NCI-H2227 (cell line): ENCODE results near the gene EVX1.

Experiments used
- DNase-seq: peaks from one replicate; lab custom pipeline; 2025; ENCODE audit not compliant: unreplicated experiment; lab: John Stamatoyannopoulos, UW

The EVX1 gene

DNA sequence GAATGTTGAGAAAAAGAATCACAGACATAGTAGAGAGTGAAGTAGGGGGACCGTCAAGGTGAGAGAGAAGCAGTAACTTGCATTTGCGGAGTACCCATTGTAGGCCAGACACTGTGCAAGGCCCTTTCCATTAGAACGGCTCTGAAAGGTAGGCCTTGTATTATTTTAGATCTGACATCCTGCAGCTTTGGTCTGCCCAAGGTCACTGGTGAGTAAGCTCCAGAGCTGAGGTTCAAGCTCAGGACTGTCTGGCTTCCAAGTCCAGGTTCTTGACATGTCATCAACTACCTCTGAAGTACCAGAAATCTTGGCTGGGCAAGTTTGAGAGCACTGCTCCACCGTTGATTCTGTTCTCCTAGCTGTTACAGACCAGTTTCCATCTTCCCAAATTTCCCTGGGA is 13.2 kb upstream of the EVX1 start:
- DNase-seq: no peak

DNA sequence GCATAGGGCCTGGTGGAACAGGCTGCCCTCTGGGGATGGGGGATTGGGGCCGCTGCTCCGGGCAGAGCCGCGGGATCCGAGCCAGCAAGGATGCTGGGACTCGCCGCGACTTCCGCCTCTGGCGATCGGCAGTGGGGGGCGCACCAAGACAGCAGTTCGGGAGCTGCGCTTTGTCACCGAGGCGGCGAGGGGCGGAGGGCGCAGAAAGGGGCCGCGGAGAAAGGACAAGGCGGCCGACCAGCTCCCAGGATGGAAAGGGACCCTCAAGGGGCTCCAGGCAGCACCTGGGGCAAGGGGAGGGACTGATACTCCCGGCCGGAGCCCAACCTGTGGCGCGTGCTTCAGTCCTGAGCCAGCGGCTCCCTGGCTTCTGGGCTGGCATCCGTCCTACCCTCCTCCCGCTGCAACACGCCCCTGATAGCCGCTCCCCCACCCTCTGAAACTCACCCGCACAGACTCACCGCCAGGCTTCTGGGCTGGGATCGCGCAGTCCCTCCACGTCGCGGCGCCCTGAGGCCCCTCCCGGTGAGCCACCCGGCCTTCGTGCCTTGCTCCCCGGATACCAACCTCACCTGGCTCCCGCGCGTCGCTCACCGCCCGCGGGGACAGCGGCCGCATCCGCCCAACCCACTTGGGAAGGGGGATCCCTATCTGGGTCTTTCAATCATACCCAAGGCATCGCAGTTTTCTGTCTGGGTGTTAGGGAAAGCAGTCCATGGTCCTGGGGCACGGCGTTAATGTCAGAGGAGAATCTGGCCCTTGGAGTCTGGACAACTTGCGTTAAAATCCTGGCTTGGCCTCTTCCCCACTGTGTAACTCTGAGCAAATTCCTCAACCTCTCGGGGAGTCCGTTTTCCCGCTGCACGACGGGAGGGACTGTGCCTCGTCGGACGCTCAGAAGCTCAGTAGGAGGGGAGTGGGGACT is 7.0 kb upstream of the EVX1 start:
- DNase-seq: peak; percentile 23

DNA sequence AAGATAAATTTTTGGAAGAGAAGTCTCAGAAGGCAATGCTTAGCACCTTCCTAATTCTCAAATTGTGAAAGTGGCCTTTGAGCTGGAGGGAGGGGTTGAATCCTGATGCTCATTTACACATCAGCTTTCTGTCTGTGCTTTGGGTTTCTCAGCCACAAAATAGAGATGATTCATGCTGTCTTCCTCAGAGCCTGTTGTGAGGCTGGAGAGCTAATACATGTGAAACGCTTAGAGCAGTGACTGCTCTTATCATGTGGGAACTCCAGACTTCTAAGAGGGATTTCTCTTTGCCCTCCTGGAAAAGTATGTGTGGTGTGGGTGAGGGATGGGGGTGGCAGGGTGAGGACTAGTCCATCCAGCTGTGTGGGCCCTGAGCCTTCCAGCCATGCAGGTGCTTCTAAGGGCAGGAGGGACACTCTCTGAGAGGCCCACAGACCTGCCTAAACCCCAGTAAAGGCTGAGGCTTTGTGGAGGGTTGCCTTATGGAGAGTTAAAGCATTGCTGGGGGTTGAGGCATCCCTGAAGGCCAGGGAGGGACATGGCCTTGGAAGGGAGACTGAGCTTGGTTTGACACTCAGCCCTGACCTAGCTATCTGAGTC is 4.8 kb upstream of the EVX1 start:
- DNase-seq: no peak

DNA sequence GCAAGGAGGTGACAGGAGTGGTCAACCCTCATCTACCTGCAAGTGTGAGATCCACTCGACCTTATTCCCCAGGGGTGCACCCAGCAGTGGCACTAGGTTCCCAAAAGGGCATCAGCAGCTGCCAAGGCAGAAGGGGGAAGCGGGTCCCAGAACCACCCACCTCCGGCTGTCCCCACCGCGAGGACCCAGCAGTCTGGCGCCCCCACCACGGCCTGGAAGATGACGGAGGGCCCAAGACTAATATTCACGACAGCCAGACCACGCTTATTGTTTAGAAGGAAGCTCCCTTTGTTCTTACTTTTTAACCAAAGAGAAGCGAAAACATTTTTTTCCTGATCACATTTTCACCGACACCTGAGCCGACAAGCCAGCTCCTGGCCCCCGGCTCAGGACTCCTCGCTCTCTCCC is 3.6 kb upstream of the EVX1 start:
- DNase-seq: no peak

DNA sequence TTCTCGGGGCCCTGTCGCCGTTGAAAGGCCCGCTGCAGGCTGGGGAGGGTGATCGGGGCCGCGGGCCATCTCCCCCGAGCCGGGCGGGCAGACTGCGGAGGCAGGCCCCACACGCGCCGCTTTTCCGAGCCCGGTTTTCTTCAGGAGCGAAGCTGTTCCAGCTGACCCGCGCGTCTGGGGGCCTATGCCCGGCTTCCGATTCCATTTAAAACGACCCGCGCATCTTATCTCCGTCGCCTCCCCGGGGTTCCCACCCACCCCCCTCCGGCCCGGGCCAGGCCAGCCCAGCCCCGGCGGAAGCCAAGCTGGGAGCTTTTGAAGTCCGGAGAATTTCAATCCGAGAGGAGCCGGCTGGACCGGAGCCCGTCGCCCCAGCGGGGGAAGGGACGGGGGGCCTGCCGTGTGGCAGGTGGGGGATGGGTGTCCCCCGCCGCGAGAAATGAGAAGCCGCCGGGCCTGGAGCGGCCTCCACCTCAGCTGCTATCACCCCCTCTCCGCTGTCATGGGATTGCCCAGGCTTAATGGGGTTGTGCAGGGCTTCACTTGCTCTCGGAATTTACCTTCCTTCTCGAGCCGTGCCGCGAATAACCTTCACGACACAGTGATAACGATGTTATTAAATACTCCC is 3.1 kb upstream of the EVX1 start:
- peak; percentile 12 for DNase-seq

DNA sequence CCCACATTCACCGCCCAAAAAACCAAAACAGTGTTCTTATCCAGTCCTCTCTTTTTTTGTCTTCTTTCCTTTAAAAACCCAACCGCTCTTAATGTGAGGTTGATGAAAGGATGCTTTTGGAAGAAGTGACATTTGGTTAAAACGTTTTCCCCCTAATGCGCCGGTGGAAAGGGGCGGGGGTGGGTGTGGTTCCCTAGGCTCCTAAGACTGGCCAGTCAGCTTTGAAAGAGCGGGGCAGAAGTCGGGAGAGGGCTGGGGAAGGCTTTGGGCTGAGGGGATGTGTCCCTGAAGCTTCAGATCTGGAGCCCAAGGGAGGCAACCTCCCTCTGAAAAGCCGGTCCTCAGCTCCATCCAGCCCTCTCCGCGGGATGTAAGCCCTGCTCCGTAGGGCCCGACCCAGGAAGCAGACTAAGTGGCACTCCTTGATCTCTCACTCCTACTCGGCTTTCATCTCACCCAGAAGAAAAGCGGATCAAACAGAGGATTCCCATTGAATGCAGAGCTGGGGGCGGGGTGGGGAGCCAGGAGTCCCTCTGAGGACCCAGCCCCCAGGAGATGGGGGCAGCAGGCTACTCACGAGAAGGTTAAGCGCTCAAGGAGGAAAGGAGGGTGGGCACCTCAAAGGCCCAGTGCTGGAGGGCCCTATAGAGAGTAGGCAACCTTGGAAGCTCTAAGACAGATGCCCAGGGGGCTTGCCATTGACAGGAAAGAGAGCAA is 2.4 kb upstream of the EVX1 start:
- no peak for DNase-seq

DNA sequence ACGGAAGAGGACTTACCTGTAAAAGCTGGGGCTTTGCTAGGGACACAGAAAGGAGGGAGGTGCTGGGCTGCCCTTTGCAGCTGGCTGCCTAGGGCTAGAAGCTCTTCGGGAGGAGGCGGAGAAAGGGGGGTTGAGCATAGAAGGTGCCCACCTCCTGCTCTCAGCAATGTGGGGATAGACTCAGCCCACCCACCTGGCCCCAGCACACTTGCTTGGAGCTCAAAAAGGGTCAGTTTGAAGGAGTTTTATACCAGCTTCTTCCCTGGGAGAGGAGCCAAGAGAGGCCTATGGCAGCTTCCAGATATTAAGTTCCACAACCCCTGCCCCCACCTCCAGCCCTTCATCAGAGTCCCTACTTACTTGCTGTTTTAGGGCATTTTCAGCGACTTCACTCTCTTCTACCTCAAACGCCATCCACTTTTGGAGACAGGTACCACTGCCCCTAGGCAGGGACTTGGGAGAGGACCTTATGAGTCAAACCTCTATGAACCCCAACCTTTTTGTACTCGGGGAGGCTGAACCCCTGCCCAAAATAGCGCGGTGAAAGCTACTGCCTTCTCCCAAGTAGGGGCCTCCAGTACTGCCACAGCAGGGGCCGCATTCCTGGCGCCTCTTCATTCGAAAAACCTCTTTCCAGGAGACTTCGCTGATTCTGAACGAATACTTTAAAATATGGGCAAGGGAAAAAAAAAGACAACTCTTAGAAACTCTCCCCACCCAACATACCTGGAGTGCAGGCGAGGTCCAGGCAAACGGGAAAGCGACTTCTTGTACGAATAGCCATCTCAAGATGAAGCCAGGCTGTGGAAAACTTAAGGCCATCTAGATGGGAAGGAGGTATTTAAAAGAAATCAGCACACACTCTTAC is 1.2 kb upstream of the EVX1 start:
- DNase-seq: no peak

DNA sequence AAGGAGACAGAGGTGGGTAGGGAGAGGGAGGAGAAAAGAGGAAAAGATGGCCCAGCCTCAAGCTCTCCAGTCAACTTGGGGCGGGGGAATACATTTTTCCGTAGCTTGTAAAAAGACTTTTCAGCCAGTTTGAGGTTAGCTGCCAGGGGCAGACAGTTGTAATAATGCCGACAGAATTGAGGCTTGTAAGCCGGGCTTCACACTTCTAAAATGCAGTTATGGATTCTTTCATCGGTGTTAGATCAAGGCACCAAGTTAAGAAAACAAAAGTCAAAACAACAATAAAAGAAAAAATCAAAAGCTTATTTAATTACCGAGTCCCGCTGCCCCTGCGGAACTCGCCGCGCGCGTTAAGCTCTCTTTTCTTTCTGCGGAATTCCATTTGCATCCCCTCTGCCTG is 448 bp upstream of the EVX1 start:
- DNase-seq: no peak

DNA sequence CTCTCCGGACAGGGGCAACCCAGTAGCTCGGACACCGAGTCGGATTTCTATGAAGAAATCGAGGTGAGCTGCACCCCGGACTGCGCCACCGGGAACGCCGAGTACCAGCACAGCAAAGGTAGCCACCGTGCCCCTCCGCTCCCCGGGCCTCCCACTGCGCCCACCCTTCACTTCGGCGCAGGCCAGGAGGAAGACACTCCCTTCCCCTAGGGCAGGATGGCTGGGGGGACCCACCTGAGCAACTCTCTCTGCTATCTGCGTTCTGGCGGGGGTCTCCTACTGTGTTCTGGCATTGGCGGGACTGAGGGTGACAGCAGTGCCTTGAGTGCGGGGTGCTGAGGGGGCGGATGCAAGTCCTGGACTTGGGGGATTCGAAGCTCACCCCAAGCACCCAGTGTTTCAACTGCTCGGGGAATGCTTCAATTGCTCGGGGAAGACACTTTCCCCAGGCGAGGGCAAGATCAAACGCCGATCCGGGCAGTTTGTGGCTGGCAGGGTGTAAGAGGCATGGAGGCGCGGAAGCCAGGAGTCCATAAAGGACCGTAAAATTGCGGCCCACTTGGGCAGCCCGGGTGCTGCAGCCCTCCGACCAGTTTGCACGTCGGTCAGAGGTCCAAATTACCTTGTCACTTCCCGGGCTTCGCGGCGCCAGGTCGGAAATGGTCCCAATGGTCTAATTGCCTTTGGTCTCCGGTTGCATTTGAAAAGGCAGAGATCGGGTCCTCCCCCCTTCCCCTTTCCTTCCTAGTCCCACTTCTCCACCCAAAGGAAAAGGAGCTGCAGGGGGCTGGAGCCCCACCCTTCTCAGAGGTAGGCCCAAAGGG is 950 bp downstream of the EVX1 start:
- no peak for DNase-seq

DNA sequence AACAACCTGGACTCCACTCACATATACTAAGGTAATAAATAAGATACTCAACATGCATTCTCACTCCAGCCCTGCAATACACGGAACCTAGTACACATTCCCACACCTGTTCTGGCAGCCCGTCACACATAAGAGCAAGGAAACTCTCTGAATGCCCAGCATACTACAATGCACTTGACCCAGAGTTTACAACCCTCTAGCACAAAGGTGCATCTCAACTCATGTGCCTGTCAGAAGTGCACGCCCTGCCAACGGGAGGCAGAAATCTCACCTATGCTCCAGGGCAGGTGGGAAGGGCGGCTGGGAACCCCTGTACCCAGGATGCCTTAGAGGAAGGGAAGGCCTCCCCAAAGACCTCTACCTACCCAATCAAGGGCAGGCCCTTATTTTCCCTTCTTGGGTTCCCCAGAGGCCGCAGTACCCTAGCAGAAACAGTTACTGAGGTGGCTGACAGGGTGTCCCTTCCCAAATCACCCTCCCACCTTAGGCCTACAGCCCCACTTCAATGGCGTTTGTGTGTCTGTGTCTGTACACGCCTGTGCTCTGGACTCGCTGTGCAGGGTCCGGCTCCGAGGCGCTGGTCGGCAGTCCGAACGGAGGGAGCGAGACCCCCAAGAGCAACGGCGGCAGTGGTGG is 2.0 kb downstream of the EVX1 start:
- DNase-seq: no peak

DNA sequence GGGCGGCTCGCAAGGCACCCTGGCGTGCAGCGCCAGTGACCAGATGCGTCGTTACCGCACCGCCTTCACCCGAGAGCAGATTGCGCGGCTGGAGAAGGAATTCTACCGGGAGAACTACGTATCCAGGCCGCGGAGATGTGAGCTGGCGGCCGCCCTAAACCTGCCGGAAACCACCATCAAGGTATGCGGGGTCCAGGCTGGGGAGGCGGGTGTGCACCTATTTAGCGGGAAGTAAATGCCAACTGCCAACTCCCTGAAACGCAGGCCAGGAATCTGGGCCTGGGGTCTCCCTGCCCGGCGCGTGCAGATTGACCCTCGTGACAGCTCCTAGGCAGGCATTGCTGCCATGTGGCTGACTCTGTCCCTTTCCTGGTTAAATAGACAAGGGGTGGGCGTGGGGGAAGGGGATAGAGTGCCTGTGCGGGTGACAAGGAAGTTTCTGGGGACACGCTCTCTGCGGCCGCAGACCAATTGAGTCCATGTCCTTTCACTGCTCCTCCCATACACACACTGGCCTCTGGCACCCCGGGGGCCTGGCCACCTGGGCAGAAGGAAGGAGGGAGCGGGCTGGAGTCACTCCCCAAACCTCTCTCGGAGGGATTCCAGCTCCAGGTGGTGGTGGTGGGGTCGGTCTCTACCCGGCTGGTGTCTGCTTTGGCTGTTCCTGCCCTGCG is 2.7 kb downstream of the EVX1 start:
- no peak for DNase-seq

DNA sequence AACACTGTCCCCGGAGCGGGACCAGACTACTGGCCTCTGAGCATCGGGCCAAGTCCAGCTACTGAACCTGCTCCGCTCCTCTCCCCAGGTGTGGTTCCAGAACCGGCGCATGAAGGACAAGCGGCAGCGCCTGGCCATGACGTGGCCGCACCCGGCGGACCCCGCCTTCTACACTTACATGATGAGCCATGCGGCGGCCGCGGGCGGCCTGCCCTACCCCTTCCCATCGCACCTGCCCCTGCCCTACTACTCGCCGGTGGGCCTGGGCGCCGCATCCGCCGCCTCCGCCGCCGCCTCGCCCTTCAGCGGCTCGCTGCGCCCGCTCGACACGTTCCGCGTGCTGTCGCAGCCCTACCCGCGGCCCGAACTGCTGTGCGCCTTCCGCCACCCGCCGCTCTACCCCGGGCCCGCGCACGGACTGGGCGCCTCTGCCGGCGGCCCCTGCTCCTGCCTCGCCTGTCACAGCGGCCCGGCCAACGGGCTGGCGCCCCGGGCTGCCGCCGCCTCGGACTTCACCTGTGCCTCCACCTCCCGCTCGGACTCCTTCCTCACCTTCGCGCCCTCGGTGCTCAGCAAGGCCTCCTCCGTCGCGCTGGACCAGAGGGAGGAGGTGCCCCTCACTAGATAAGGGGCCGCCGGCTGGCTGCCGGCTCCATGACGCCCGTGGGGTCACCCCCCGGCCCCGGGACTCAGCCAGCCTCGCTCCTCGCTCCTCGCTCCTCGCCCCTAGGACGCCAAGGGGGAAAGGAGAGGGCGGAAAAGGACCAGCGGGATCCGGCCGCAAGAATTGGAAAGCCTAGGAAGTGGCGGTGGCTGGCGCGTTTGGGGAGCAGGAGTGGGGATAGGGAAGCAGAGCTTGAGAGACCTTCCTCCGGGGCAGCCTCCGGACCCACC is 3.4 kb downstream of the EVX1 start:
- DNase-seq: no peak

DNA sequence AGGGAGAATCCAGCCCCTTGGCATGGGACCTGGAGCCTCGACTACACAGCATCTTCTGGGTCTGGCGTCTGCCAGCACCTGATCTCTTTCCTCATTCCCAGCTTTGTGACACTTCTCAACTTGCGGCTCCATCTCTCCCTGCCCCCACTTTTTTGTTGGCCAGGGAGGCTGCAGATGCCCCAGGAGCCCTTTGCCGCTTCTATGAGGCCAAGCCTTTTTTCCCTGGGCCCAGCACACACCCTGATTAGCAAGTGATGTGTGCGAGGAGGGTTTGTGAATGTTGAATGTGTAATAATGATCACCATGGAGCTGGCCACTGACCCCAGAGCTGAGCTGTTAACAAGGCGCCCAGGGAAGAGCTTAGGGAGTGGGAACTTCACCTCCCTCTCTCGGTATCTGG is 4.4 kb downstream of the EVX1 start:
- no peak for DNase-seq

DNA sequence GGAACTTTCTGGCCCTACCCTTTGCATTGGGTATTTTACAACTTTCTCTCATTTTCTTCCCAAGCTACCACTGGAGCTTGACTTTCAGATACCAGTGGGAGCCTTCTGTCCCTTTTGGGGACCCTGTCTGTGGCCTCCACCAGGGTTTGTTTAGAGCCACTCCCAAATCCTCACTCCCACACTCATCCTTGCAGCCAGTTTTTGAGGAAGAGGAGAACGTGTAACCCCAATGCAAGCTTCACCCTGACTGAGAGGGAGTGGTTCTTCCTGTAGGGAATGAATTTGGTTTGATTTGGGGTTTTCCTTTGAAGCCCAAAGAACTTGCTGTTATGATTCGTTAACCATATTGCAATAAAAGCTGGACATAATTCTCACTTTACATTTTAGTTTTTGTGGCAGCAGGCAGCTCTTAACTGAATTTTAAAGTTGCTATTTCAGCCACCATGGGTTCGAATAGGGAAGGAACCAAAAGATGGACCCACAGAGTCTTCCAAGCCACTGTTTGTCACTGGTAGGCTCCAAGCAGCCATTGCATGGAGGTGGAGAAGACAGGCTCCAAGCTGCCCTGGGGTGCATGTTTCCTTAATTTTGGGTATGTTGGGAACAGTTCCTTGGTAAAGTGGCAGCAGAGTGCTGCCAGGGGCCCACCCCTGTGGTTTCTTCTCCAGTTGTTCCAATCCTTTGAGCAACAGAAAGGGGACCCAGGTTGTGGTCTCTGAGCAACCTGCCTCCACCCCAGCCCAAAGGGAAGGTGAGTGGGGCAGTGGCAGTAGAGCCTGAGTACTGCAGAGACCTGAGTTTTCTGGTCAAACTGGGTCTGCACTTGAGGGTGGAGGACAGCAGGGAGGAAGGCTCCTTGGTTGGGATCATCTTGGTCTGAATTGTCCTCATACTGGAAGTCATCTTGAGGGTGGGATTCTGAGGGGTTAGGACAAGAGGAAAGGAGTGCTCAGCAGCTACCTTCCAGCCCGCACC is 5.1 kb downstream of the EVX1 start:
- no peak for DNase-seq

DNA sequence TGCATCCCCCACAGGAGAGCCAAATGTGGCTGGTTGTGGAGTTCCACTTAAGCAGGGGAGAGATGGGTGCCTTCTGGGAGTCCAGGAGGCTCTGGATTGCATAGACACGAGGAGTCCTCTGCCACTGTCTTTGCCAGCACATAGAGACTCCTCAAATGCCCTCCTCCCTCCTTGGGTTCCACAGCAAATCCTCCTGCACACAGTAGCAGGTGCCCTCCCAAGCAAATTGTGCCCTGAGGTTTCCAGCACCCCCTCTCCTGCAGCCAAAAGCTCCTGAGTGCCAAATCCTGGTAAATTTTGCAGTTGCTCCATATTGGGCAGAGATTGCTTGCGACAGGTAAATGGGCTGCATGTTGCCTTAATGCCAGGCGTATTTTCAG is 5.8 kb downstream of the EVX1 start:
- no peak for DNase-seq

DNA sequence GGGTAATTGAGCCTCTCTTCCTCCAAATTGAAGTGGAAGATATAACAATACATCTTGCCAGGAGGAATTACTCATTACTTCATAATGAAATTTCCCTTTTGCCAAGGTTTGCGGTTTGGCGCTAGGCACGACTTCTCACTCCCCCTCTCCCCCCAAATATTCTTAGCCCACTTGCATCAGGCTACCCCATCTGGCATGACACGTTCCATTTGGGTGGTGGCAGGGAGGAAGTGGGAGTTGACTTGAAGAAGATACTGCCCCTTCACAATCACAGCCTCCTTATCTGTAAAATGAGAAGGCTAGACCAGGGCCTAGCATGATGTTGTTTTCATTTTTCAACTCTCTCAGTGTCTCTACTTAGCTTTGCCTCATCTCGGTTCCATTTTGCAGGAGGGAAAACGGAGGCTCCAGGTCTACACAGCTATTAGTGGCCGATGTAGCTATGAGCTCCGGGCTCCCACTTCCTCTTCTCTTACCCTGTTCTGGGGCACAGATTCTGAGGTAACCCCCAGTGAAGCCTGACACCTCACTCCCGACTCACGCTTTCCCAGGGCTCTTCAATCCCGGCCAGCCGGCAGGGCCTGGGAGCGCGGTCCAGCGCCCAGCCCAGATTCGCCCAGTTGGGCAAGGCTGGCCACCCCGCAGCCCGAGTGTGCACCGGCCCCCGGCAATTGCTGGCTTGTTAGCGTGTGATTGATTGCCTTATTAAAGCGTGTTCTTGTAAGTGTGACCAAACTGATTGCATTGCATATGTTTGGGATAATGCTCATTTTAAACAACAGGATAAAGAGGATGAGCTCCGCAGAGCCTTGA is 6.5 kb downstream of the EVX1 start:
- DNase-seq: no peak
